Measurements from ENCODE around the gene ATAD5. TPM values are rescaled to one million over a fixed set of nuclear protein-coding genes. Genes with fewer than 3 reads are reported as not detected.
A peak's percentile ranks its signal among the peaks of the same experiment; 100 is the strongest.
"Not testable (repeated sequence)": the region's sequence is repeated elsewhere in the genome, so short reads cannot be mapped to it uniquely, and the experiment has no call there.

Gene ATAD5
- total RNA-seq, 1 experiment from 2014 or later, result 6.6 TPM

DNA sequence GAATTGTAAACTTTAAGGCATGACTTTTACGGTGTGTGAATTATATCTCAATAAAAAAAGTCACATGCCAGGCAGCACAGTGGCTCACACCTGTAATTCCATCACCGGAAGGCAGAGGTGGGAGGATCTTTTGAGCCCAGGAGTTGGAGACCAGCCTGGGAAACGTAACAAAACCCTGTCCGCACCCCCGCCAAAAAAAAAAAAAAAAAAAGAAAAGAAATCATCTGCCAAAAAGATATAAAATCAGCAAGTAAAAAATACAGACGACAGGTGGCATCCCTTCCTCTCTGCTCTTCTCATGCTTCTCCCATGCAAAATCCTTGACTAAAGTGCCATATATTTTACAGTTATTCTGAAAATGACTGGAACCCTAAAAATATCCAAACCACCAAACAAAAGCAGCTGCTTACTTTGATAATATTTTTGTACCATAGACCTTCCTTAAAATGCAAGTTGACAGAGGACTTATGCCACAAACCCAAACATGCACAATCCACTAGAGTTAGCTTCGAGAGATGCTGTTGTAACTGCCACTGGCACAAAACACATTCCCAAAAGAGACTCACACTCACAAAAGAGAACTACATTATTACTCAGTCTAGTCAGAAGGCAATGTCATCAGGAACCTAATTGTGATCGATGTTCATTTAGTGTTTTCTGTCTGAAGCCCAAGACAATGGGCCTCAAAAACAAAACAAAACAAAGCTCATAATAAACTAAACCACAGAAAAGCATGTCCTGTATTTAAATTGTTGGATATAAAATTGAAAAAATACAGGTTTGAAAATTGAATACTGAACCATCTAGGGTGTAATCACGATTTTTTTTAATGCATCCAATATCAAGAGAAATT is 9.7 kb upstream of the ATAD5 start:
- DNase-seq (ENCODE audit: low read depth), result no peak

GRCh38 chr17:30822919-30823318 is 8.8 kb upstream of the ATAD5 start:
- DNase-seq (ENCODE audit: low read depth), result not testable (repeated sequence)

- DNase-seq (ENCODE audit: low read depth), result no peak
These were observed 8.3 kb upstream of the ATAD5 start for GRCh38 chr17:30823421-30823820.

DNA sequence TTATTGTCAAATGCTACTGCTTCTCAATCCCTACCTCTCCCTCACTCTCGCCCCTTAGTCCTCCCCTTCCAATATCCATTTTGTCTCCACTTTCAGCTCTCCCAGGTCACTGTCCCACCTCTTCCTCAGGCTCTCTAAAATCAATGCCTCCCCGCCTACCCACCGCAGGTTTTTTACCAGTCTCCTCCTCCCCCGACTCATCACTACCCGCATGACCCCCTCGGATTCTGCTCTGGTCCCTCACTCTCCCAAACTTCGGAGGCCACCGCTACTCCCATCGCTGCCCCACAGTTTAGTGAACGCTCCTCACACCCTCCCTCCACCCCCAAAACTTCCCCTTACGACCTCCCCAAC is 7.8 kb upstream of the ATAD5 start:
- no peak for DNase-seq (ENCODE audit: low read depth)

- DNase-seq (ENCODE audit: low read depth), result peak; percentile 91
These were observed 7.2 kb upstream of the ATAD5 start, which contains the start of gene CRLF3 for GRCh38 chr17:30824356-30825145. TSS of gene CRLF3 (minus strand) at chr17:30824692. CDS start at chr17:30824651, 41 bp downstream.

DNA sequence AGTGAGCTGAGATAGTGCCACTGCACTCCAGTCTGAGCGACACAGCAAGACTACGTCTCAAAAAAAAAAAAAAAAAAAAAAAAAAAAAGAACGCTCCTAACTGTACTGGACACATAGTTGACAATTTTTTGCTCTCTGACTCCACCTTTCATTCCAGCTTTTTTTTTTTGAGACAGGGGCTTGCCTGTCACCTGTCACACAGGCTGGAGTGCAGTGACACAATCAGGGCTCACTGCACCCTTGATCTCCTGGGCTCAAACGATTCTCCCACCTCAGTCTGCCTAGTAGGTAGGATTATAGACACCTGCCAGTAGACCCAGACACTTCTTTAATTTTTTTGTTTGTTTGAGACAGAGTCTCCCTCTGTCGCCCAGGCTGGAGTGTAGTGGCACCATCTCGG is 4.7 kb upstream of the ATAD5 start:
- no peak for DNase-seq (ENCODE audit: low read depth)

- DNase-seq (ENCODE audit: low read depth), result no peak
These were observed 2.7 kb upstream of the ATAD5 start for GRCh38 chr17:30829022-30829421.

- DNase-seq (ENCODE audit: low read depth), result no peak
These were observed 509 bp upstream of the ATAD5 start for GRCh38 chr17:30831257-30831656.

DNA sequence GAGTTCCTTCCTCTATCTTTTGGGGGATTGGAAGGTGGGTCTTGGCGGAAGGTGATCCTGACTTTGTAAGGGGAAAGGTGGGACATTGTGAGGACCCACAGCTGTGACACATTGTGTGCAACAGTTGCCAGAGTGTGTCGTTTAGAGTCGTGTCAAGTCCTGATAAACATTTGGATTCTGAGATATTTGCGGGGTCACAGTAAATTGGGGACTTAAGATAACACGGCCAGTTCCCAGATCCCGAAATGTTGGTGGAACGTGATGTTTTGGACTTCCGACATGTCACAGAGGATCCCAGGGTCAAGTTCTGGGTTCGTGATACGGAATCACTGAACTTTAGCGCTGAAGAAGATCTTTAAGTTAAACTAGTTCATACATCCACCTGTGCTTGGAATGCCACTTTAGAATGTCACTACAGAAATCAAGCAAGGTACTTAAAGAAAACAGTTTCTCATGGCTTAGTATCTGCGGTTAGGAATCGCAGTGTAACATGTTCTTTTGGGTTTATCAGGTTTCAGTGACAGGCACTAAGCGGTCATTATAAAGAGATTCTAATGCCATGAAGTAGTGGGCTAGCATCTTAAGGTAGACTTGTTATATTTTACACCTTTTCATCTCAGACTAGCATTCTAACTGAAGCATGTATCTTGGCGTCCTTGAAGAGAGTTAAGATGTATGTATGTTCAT is 815 bp downstream of the ATAD5 start:
- no peak for DNase-seq (ENCODE audit: low read depth)

DNA sequence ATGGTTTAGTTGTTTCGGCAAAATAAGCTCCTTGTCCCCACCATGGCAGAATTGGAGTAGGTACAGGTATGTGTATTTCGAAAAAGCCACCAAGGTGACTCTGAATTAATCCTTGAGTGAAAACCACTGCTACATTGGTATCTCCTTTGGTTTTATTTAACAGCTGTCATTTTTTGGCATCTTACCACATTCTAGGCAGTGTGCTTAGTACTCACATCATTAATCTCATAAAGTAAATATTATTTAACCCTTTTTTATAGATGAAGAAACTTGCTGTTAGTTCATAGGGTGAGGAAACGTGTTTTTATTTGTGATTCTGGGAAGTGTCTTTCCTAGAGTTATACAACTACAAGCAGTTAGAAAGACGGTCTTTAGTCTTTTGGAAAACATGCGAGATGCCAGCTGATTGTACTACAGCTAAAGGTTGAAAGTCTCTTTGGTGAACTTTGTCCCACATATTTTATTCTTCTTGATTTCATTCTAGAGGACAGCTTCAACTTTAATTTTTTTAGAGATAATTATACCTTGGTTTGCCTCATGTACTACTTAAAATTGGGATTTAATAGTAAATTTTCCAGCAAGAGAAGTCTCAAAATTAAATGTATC is 6.5 kb downstream of the ATAD5 start:
- DNase-seq (ENCODE audit: low read depth), result no peak

GRCh38 chr17:30840771-30841170 is 9.0 kb downstream of the ATAD5 start:
- no peak for DNase-seq (ENCODE audit: low read depth)

GRCh38 chr17:30848021-30848420 is 16.3 kb downstream of the ATAD5 start:
- no peak for DNase-seq (ENCODE audit: low read depth)

DNA sequence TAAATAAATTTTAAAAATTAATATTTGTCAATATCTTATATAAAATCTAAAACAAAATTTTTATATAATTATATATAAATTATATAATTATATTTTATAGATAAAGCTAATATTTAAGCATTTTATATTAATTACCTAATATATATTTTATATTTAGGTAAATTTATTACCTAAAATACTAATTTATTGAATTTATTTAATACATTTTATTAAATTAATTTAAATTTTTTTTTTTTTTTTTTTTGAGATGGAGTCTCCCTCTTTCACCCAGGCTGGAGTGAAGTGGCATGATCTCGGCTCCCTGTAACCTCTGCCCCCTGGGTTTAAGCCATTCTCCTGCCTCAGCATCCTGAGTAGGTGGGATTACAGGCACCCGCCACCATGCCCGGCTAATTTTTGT is 22.4 kb downstream of the ATAD5 start:
- no peak for DNase-seq (ENCODE audit: low read depth)

- no peak for DNase-seq (ENCODE audit: low read depth)
These were observed 26.9 kb downstream of the ATAD5 start for GRCh38 chr17:30858556-30859250.

DNA sequence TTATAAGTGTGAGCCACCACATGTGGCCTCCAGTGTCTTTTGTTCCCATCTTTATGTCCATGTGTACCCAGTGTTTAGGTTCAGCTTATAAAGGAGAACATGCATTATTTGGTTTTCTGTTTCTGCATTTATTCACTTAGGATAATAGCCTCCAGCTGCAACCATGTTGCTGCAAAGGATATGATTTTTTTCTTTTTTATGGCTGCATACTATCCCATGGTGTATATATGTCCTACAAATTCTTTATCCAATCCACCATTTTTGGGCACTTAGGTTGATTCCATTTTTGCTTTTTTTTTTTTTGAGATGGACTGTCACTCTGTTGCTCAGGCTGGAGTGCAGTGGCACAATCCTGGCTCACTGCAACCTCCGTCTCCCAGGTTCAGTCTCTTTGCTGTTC is 32.9 kb downstream of the ATAD5 start:
- DNase-seq (ENCODE audit: low read depth), result no peak

DNA sequence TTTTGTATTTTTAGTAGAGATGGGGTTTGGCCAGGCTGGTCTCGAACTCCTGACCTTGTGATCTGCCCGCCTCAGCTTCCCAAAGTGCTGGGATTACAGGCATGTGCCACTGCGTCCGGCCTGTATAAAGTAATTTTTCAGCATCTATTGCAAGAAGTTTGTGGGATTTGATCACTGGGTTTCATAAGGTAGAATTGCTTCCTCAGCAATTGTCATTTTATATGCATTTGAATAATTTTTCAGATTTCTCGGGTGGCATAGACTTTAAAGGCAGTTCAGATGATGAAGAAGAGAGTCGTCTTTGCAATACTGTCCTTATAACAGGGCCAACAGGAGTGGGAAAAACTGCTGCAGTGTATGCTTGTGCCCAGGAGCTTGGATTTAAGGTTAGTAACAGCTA is 37.2 kb downstream of the ATAD5 start:
- no peak for DNase-seq (ENCODE audit: low read depth)

GRCh38 chr17:30886187-30886586 is 54.4 kb downstream of the ATAD5 start:
- DNase-seq (ENCODE audit: low read depth), result no peak

DNA sequence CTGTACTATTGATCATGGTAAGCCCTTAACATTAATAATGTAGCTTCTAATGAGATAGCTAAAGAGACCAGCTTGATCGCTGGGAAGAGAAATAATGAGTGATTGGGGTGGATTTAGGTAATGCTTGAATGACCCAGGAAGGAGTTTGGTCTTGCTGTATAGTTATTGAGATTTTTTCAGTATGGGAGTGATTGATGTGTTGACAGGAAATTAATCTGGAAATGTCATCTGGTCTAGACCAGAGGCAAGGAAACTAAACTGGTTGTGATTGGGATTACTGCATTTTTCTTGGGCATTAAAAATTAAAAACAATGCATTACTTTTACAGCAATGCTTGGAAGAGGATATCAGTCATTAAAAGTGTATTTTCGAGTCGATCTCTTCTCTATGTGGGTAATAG is 62.5 kb downstream of the ATAD5 start:
- no peak for DNase-seq (ENCODE audit: low read depth)

DNA sequence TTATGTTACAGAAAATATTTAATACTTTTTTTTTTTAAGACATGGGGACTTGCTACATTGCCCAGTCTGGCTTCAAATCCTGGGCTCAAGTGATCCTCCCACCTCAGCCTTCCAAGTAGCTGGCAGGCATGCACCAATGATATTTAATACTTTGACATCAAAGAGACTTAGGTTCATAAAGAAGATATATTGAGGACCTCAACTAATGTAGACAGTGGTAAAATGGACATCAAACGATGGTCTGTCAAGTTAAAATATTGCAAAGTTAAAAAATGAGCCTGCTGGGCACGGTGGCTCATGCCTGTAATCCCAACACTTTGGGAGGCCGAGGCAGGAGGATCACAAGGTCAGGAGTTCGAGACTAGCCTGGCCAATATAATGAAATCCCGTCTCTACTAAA is 65.5 kb downstream of the ATAD5 start:
- DNase-seq (ENCODE audit: low read depth), result no peak

DNA sequence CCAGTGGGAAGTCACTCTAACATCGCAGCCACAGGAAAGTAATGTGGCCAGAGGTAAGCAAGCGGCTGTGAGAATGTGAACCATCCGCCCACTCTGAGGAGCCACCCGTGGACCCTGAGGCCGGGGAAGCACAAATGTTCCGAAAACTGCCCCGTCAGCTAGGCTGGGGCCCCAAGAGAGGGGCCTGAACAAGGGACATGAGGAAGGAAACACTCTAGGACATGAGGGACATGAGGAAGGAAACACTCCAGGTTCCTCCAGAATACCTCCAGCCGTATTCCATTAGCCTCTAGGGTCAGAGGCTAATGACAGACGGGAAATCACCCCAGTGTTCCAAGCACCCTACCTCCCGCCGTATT is 74.0 kb downstream of the ATAD5 start:
- no peak for DNase-seq (ENCODE audit: low read depth)

Data from HT1080 (cell line).